GM19193 (cell line): ENCODE data around the gene NFRKB.

Source experiments
- POLR2A ChIP-seq: IDR thresholded peaks from 4 replicates; pipeline ENCODE4 v1.6.1; 2011; ENCODE audit not compliant: insufficient read depth, insufficient read length; ENCODE audit errors: extremely low read depth

NFRKB gene

DNA sequence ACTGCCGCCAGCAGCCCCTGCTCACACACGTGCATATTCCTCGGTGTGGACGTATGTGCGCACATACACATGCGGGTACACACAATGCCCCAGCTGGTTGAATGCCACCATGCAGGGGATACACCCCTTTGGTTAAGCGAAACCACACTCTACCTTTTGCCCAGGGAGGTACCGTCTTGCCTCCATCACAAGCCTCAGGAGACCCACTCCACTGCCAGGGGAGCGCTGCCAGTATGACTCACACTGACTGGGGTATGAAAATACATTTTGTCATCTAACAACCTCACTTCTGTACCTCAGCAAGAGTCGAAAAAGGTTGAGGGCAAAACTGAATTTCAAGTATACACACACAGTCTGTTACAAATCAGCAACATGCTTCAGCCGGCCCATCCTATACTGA lies 40.3 kb downstream of the NFRKB start:
- TF ChIP-seq POLR2A: no peak

DNA sequence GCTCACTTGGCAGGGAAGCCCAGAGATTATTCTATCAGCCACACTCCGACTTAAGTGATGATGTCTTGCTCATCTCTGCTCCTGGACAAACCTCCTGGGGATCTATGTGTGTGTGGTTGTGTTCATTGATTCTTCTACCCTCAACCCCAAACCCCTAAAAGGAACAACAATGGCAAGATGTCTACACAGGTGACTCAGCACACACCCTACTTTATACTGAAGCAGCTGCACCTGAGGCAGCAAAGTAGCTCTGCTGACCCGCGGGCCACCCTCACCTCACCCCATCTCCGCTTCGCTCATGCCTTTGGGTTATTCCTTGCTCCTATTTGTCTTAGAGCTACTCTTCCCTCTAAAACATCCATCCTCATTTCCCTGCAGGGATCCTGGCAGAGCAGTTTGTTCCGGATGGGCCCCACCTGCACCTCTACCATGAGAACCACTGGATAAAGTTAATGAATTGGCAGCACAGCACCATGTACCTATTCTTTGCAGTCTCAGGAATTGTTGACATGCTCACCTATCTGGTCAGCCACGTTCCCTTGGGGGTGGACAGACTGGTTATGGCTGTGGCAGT lies 41.1 kb downstream of the NFRKB start:
- no peak for TF ChIP-seq POLR2A

DNA sequence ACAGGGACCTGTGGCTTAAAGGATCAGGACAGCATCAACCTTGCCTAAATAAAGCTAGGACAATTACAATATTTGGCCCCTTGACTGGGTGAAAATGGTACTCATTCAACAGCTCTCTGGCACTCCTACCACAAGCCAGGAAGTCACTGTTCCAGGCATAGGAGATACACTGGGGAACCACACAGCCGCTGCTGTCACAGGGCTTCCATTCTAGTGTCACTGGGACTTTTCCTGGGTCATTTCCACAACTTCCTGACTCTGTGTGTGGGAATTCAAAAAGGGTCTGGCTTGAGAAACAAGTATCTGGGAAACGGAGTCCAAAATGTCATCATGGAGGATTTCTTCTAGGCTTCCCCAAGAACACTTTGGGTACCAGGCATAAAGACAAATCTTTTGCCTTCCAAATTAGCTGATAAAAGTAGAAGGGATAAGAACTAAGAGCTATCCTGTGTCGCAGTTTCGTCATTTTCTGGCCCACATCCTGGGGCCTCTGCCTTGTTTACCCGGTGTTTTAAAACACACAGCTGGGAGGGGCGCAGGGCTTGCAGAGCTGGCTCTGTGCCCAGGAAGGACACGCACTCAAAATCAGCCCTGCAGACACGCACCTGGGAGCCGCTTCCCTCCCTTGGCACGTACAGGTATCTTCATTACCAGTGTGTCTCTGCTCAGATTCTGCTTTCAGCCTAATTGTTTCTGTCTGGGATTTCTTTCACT lies 41.7 kb downstream of the NFRKB start:
- TF ChIP-seq POLR2A: no peak

DNA sequence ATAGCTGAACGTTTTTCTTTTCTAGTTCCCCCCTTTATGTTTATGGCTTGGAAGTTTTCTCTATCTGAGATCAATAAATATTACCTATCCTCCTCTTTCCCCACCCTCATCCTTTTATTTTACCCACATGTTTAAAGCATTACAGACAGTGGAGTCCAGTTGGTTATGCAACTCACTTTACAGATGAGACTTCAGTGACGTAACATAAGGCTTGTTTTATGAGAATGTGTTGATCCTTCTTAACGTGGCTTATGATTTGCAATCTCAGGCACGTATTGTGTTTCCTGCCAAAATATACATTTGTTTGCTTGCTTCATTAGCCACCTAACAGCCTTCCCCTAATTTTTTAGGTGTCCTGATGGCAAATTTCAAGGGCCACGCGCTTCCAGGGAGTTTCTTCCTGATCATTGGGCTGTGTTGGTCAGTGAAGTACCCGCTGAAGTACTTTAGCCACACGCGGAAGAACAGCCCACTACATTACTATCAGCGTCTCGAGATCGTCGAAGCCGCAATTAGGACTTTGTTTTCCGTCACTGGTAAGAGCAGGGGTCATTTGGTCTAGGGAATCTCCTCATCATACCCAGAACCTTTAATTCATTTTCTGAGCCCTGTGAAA lies 43.1 kb downstream of the NFRKB start:
- no peak for TF ChIP-seq POLR2A

GRCh38 chr11:129849447-129850130 lies 45.8 kb downstream of the NFRKB start:
- no peak for TF ChIP-seq POLR2A

DNA sequence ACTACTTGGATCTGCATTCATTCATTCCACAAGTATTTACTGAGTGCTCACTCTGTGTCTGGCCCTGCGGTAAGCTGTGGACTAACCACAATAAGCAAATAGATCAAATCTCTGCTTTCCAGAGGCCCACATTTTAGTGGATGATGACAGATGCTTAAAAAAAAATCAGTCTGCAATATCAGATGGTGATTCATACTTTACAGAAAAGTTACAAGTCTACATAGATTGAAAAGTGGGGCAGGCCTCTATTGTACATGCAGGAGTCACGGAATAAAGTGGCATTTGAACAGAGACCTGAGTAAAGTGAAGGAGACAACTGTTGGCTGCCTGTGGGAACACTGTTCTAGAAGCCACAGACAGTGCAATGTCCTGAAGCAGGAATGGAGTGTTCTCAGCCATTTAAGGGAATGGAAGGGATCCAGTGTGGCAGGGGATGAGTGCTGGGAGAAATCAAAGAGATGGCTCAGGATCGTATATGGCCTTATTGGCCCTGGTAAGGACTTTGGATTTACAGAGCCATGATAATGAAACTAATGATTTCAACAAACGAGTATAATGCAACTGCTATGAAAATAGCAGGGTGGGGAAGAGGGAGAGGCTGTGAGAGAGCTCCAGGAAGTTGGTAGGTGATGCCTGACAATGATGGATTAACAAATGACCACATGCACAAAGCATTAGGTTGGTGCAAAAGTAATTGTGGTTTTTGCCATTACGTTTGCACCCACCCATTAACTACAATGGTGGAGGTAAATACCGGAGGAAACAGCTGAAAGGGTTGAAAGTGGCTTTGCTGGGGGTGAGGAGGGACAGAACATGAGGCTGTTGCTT lies 48.7 kb downstream of the NFRKB start:
- no peak for TF ChIP-seq POLR2A
